Lower leg skin (tissue), 4 donors: Measurements from ENCODE around the gene KBTBD13. TPM values are rescaled to one million over a fixed set of nuclear protein-coding genes. Genes with fewer than 3 reads are reported as not detected.
"Not testable (repeated sequence)": the region's sequence is repeated elsewhere in the genome, so short reads cannot be mapped to it uniquely, and the experiment has no call there.

Experiments used
- DNase-seq, 2 donors: peaks; one replicate each; pipeline ENCODE4 v3.0.0-alpha.2; 2019; ENCODE audit warnings: low spot score in 2 of 2
- H3K4me3 ChIP-seq: fragments of 200-600 bp; sonication (generic); 2 replicates; pipeline ENCODE4 v1.5.1; 2017; ENCODE audit warnings: mild to moderate bottlenecking, low read depth; ENCODE audit not compliant: poor library complexity, severe bottlenecking
- CTCF ChIP-seq, 3 donors: fragments of 450-650 bp; IDR thresholded peaks; one replicate each; pipeline ENCODE4 v1.5.1; 2016; ENCODE audit warnings: antibody characterized with exemption in 3 of 3, mild to moderate bottlenecking in 3 of 3, moderate library complexity in 2 of 3
- POLR2A ChIP-seq, 2 donors: fragments of 450-650 bp; IDR thresholded peaks; one replicate each; pipeline ENCODE4 v1.6.1; 2016 to 2017; ENCODE audit warnings: antibody characterized with exemption in 2 of 2, mild to moderate bottlenecking in 1 of 2, moderate library complexity in 1 of 2
- WGBS, 2 donors: methylation state at CpG; one replicate each; pipeline ENCODE4 v1.1.5; 2018; 5-methylcytosine and 5-hydroxymethylcytosine counted together
- intact Hi-C: fragments of 100-400 bp; cut with DNase I; formaldehyde crosslinking; loops from one replicate; pipeline ENCODE4 v1.15.0; 2023; ENCODE audit warnings: low total_unique reads
- total RNA-seq, 4 donors: library from RNA; depleted of rRNA; stranded (reverse); fragments of >200 nt; gene quantifications; one replicate each; pipeline ENCODE4 v1.1.0, GENCODE V29; 2016

KBTBD13 gene
- total RNA-seq, 4 donors from 2014 or later: not detected

DNA sequence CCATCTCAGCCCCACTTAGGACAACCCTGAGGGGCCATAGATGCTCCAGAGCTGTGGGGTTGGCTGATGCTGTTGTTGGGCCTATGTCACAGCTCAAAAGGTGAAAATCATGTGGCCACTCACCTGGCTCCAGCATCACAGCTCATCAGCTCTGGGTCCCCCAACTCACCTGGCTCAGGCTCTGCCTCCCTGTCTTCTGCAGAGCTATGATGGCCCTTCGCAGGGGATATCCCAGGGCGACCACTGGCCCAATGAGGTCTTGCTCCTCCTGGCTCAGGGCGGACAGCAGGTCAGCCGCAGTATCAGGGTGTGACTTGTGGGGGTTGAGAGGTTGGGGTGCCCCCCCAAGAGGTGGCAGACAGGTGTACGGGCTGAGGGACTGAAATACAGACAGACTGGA lies 22.8 kb downstream of the KBTBD13 start:
- DNase-seq: peak in 1 of 2 donors; percentile 66
- 96 to 100% methylated on average over 5 of the region's 5 CpGs for WGBS, 2 donors

GRCh38 chr15:65099801-65100200 lies 23.3 kb downstream of the KBTBD13 start:
- 86 to 88% methylated on average over 10 of the region's 10 CpGs for WGBS, 2 donors
- H3K4me3 ChIP-seq: not testable (repeated sequence)
- peak in 1 of 2 donors; percentile 62 for DNase-seq
- intact Hi-C loops: loop anchor here (5.0 kb wide), 1 partner anchor 48 kb away; no protein-coding TSS in a partner anchor

More for the DNA sequence above, 22.8 kb downstream of the KBTBD13 start:
- intact Hi-C loops: no loop called here
- TF ChIP-seq CTCF (IDR thresholded peaks at IDR 0.05): no peak
- TF ChIP-seq POLR2A (IDR thresholded peaks at IDR 0.05): no peak
- no peak overlapping the region for H3K4me3 ChIP-seq

GRCh38 chr15:65100442-65100841 lies 23.9 kb downstream of the KBTBD13 start:
- intact Hi-C loops: loop anchor here (5.0 kb wide), 1 partner anchor 48 kb away; no protein-coding TSS in a partner anchor
- DNase-seq: peak in 1 of 2 donors; percentile 83
- no peak overlapping the region for H3K4me3 ChIP-seq
- 36 to 38% methylated on average over 7 of the region's 7 CpGs for WGBS, 2 donors
- TF ChIP-seq CTCF (IDR thresholded peaks at IDR 0.05) (no peak), POLR2A (IDR thresholded peaks at IDR 0.05) (no peak)

GRCh38 chr15:65101411-65101890 lies 24.9 kb downstream of the KBTBD13 start:
- 31 to 33% methylated on average over 9 of the region's 9 CpGs for WGBS, 2 donors
- intact Hi-C loops: loop anchor here (5.0 kb wide), 1 partner anchor 49 kb away; no protein-coding TSS in a partner anchor
- DNase-seq: peak in 1 of 2 donors; percentile 90
- H3K4me3 ChIP-seq: no peak overlapping the region
- no peak for TF ChIP-seq CTCF (IDR thresholded peaks at IDR 0.05)
- TF ChIP-seq POLR2A (IDR thresholded peaks at IDR 0.05): no peak

DNA sequence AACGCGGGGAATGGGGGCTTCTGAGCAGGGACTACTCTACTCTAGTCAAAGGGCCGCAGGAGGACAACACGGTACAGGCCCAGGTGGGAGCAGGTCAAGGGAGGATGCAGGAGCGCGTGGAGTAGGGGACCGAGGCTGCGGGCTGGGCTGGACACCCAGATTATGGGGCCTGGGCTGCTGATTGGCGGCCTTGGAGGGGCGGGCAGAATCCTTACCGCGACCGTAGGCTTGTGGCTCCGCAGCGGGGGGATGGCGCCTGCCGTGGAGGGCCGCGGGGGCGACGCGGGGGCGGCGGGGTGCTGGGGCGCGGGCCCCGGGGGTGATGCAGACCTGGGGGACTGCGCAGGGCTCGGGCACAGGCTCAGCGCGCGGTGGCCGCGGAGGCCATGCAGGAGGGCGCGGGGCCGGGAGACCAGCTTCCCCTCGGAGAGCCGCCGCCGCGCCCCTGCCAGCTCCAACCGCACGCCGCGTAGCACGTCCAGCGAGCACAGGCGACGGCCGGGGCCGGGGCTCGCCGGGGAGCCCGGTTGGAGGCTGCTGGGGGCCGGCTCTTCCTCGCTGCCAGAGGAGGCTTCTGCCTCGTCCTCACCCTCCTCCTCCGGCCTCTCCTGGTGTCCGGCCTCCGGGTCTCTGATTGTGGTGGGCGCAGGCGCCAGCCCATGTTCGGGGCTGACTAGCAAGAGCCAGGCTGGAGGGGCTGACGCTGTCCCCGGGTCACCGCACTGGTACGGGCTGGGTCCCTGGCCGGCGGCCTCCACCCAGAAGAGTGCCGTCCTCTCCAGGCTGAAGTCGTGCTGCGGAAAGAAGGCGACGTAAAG lies 25.6 kb downstream of the KBTBD13 start:
- intact Hi-C loops: loop anchor here (5.0 kb wide), 1 partner anchor 50 kb away; no protein-coding TSS in a partner anchor
- DNase-seq: peak in 1 of 2 donors; percentile 82
- no peak overlapping the region for H3K4me3 ChIP-seq
- no peak for TF ChIP-seq POLR2A (IDR thresholded peaks at IDR 0.05)
- no peak for TF ChIP-seq CTCF (IDR thresholded peaks at IDR 0.05)
- 75 to 82% methylated on average over 48 to 66 of the region's 75 CpGs for WGBS, 2 donors

DNA sequence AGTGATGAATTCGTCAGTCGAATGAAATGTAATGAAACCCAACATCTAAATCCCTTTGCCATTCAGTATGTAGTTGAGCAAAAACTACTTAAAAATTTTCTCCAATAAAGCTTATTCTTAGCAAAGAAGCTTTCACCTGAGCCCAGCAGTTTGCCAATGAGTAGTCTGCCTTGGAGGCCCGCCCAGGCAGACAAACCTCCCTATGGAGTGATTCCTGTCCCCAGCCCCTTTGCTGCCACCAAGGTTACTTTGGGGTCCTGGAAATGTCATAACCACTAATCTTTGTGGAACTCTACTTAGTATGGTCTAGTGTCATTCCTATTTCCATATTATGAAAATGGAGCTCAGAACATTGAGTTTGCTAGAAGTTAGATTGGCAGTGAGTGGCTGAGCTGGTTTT lies 26.4 kb downstream of the KBTBD13 start:
- WGBS, 2 donors: 94 to 96% methylated on average over 3 of the region's 3 CpGs
- no peak overlapping the region for H3K4me3 ChIP-seq
- intact Hi-C loops: loop anchor here (5.0 kb wide), 1 partner anchor 51 kb away; no protein-coding TSS in a partner anchor
- TF ChIP-seq POLR2A (IDR thresholded peaks at IDR 0.05) (no peak), CTCF (IDR thresholded peaks at IDR 0.05) (no peak)
- DNase-seq: no peak
